CD8-positive, alpha-beta memory T cell (primary cell): ENCODE results near the gene PRCP. TPM values are rescaled to one million over a fixed set of nuclear protein-coding genes. Genes with fewer than 3 reads are reported as not detected.

ENCODE experiments used
- CTCF ChIA-PET: fragments of 350-600 bp; sonication (Branson Sonifier 250); formaldehyde crosslinking; loops from one replicate; lab custom pipeline; 2021; ENCODE audit warnings: antibody characterized with exemption; lab: Charles Lee
- POLR2A ChIA-PET: fragments of 350-600 bp; sonication (Branson Sonifier 250); formaldehyde crosslinking; loops from one replicate; lab custom pipeline; 2021; ENCODE audit warnings: antibody characterized with exemption; lab: Charles Lee
- DNase-seq, 5 donors: peaks; one replicate each; pipeline versions ENCODE4 v3.0.0 to v3.0.0-alpha.2; 2020 to 2022; ENCODE audit warnings: mixed read lengths in 1 of 5
- H3K27ac ChIP-seq: one replicate; pipeline ENCODE4 v1.7.0; 2013; ENCODE audit warnings: low read depth, mild to moderate bottlenecking, low read length, moderate library complexity
- H3K27me3 ChIP-seq: 2 replicates; pipeline ENCODE4 v1.7.0; 2013; ENCODE audit warnings: low read length, mild to moderate bottlenecking; ENCODE audit not compliant: insufficient read depth, poor library complexity, severe bottlenecking
- H3K36me3 ChIP-seq: 2 replicates; pipeline ENCODE4 v1.7.0; 2013; ENCODE audit warnings: mild to moderate bottlenecking, low read length, moderate library complexity; ENCODE audit not compliant: insufficient read depth
- H3K4me1 ChIP-seq: 2 replicates; pipeline ENCODE4 v1.7.0; 2013; ENCODE audit warnings: mild to moderate bottlenecking, low read length, moderate library complexity; ENCODE audit not compliant: insufficient read depth
- H3K4me3 ChIP-seq: 2 replicates; pipeline ENCODE4 v1.7.0; 2013; ENCODE audit warnings: mild to moderate bottlenecking, low read length
- H3K9me3 ChIP-seq: 2 replicates; pipeline ENCODE4 v1.7.0; 2013; ENCODE audit warnings: mild to moderate bottlenecking, low read length
- H3K27ac Mint-ChIP-seq, 8 donors: one replicate each; pipeline ENCODE4 v1.8.0; 2020 to 2021; ENCODE audit warnings: mixed read lengths in 8 of 8, mild to moderate bottlenecking in 6 of 8, inconsistent platforms in 3 of 8, moderate library complexity in 3 of 8
- H3K27me3 Mint-ChIP-seq, 2 donors: one replicate each; pipeline ENCODE4 v1.8.0; 2020 to 2021; ENCODE audit warnings: mixed read lengths in 2 of 2, mild to moderate bottlenecking in 1 of 2, moderate library complexity in 1 of 2
- H3K36me3 Mint-ChIP-seq, 3 donors: one replicate each; pipeline ENCODE4 v1.8.0; 2020 to 2021; ENCODE audit warnings: mixed read lengths in 3 of 3, inconsistent platforms in 1 of 3, mild to moderate bottlenecking in 1 of 3
- H3K4me1 Mint-ChIP-seq, 3 donors: one replicate each; pipeline ENCODE4 v1.8.0; 2020 to 2021; ENCODE audit warnings: mixed read lengths in 3 of 3, inconsistent platforms in 1 of 3, mild to moderate bottlenecking in 1 of 3
- H3K4me3 Mint-ChIP-seq, 7 donors: one replicate each; pipeline ENCODE4 v1.8.0; 2020 to 2021; ENCODE audit warnings: mixed read lengths in 7 of 7, mild to moderate bottlenecking in 6 of 7, moderate library complexity in 4 of 7, inconsistent platforms in 2 of 7
- H3K9me3 Mint-ChIP-seq, 5 donors: one replicate each; pipeline ENCODE4 v1.8.0; 2020 to 2022; ENCODE audit warnings: mixed read lengths in 5 of 5, mild to moderate bottlenecking in 3 of 5, moderate library complexity in 2 of 5, inconsistent platforms in 1 of 5
- polyA plus RNA-seq: library from polyadenylated mRNA; unstranded; fragments of 300-500 nt; fragmentation: Illumina TruSeq; gene quantifications from one replicate; pipeline ENCODE4 v1.2.3, GENCODE V29; 2021
- total RNA-seq, 2 experiments: library from RNA; stranded (reverse); gene quantifications; one replicate each; pipeline ENCODE4 v1.2.3, GENCODE V29; 2021

PRCP gene
- total and polyA plus RNA-seq, 3 experiments from 2014 or later, result 26.5 to 37.1 (median 27.1) TPM

DNA sequence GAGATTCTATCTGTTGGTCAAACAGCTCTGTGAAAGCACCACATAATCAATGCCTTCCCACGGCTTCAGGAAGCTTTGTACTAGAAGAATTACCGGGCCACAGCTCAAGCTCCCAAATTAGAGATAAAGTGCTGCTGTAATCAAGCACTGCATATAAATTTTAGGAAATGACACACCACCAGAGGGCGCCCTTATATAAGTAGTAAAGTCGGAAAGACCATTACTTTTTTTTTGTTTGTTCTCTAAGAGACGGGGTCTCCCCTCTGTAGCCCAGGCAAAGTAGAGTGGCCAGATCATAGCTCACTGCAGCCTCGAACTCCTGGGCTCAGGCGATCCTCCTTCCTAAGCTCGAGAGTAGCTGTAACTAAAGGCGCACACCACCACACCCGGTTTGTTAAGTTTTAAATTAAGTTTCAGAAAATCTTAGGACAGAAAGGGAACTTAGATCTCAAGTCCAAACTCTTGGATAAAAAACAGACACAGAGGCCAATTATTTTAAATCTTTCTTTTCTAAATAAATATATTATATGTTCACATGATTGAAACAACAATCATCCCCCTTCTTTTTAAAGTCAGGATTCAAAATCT is 32.6 kb downstream of the PRCP start:
- no peak overlapping the region for H3K27ac ChIP-seq
- H3K36me3 ChIP-seq, result no peaks in the 10 kb centered on the region
- peaks cover 9 to 14% (median 14%) of the 10 kb centered on the region in 3 donors for H3K4me1 Mint-ChIP-seq
- ChIA-PET CTCF (interaction anchor here (0.6 to 2.8 kb wide), 36 partner anchors 8 to 429 kb away, joined by 3 to 31 read pairs (median 4); partner anchors contain the start of genes DDIAS and PRCP), POLR2A (interaction anchor here (0.6 kb wide), 1 partner anchor 34 kb away, joined by 3 read pairs; the partner anchor contains the start of gene DDIAS)
- no peaks in the 10 kb centered on the region for H3K27me3 ChIP-seq
- H3K4me3 ChIP-seq, result no peak overlapping the region
- DNase-seq, result peak; percentile 61 to 75 (median 66)
- peaks cover 0 to 3% of the 10 kb centered on the region in 2 donors for H3K27me3 Mint-ChIP-seq
- H3K36me3 Mint-ChIP-seq, result peaks cover 0 to 1% (median 0%) of the 10 kb centered on the region in 3 donors
- H3K4me1 ChIP-seq, result no peaks in the 10 kb centered on the region
- no peaks in the 10 kb centered on the region for H3K9me3 ChIP-seq
- H3K4me3 Mint-ChIP-seq, result peak overlapping the region in 5 of 7 donors; percentile 41 to 59 (median 49)
- no peaks in the 10 kb centered on the region for H3K9me3 Mint-ChIP-seq
- H3K27ac Mint-ChIP-seq, result peak overlapping the region in 4 of 8 donors; percentile 17 to 66 (median 60)

DNA sequence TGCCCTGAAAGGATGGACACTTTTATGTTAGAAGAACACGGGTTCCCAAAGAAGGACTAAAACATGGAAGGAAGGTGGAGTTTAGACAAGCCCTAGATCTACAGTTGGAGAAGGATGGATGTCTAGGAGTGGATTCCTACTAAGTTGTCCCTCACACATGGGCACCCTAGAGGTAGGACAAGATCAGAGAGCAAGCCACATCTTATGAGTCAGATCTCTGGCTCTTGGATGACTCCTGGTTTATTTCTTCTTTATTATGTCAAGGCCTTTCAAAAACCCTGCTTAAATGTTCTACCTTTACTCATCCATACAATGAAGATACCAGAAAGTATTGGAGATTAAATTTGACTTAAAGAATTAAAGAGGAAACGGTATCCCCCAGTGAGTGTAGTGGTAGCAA is 34.4 kb downstream of the PRCP start:
- peaks cover 0 to 1% (median 0%) of the 10 kb centered on the region in 3 donors for H3K36me3 Mint-ChIP-seq
- POLR2A ChIA-PET, result no interaction called here

GRCh38 chr11:82864268-82864667 is 36.0 kb downstream of the PRCP start:
- H3K27me3 Mint-ChIP-seq, result peaks cover 0 to 3% of the 10 kb centered on the region in 2 donors
- H3K36me3 Mint-ChIP-seq, result peaks cover 0 to 2% (median 0%) of the 10 kb centered on the region in 3 donors
- no peaks in the 10 kb centered on the region for H3K36me3 ChIP-seq
- no peaks in the 10 kb centered on the region for H3K9me3 ChIP-seq
- H3K27ac Mint-ChIP-seq, result peak overlapping the region in 1 of 8 donors; percentile 17
- CTCF ChIA-PET, result no interaction called here
- H3K4me3 Mint-ChIP-seq, result no peak overlapping the region
- POLR2A ChIA-PET, result no interaction called here
- no peaks in the 10 kb centered on the region for H3K4me1 ChIP-seq
- H3K27ac ChIP-seq, result no peak overlapping the region
- peak in 1 of 5 donors; percentile 13 for DNase-seq
- H3K27me3 ChIP-seq, result no peaks in the 10 kb centered on the region
- H3K4me3 ChIP-seq, result no peak overlapping the region
- peaks cover 6 to 7% (median 6%) of the 10 kb centered on the region in 3 donors for H3K4me1 Mint-ChIP-seq
- no peaks in the 10 kb centered on the region for H3K9me3 Mint-ChIP-seq

More for the DNA sequence above, 34.4 kb downstream of the PRCP start:
- CTCF ChIA-PET, result interaction anchor here (1.5 kb wide), 1 partner anchor 15 kb away, joined by 3 read pairs; no protein-coding TSS in a partner anchor
- no peak for DNase-seq
- Mint-ChIP-seq H3K27ac (no peak overlapping the region), H3K27me3 (peaks cover 0 to 3% of the 10 kb centered on the region in 2 donors), H3K9me3 (no peaks in the 10 kb centered on the region), H3K4me1 (peaks cover 6 to 7% (median 6%) of the 10 kb centered on the region in 3 donors), H3K4me3 (no peak overlapping the region)
- no peak overlapping the region for H3K4me3 ChIP-seq
- no peaks in the 10 kb centered on the region for H3K27me3 ChIP-seq
- no peaks in the 10 kb centered on the region for H3K4me1 ChIP-seq
- no peaks in the 10 kb centered on the region for H3K36me3 ChIP-seq
- H3K27ac ChIP-seq, result no peak overlapping the region
- no peaks in the 10 kb centered on the region for H3K9me3 ChIP-seq

GRCh38 chr11:82863209-82863608 is 37.0 kb downstream of the PRCP start:
- Histone ChIP-seq H3K27me3 (no peaks in the 10 kb centered on the region), H3K9me3 (no peaks in the 10 kb centered on the region), H3K4me3 (no peak overlapping the region), H3K36me3 (no peaks in the 10 kb centered on the region), H3K27ac (no peak overlapping the region), H3K4me1 (no peaks in the 10 kb centered on the region)
- peaks cover 0 to 5% (median 3%) of the 10 kb centered on the region in 3 donors for H3K36me3 Mint-ChIP-seq
- CTCF ChIA-PET, result no interaction called here
- no peak overlapping the region for H3K27ac Mint-ChIP-seq
- H3K4me3 Mint-ChIP-seq, result no peak overlapping the region
- H3K27me3 Mint-ChIP-seq, result peaks cover 0 to 2% of the 10 kb centered on the region in 2 donors
- POLR2A ChIA-PET, result no interaction called here
- H3K4me1 Mint-ChIP-seq, result peaks cover 6 to 7% (median 6%) of the 10 kb centered on the region in 3 donors
- DNase-seq, result no peak
- no peaks in the 10 kb centered on the region for H3K9me3 Mint-ChIP-seq

GRCh38 chr11:82862379-82862778 is 37.9 kb downstream of the PRCP start:
- no peaks in the 10 kb centered on the region for H3K9me3 Mint-ChIP-seq
- H3K4me3 ChIP-seq, result no peak overlapping the region
- H3K36me3 Mint-ChIP-seq, result peaks cover 0 to 9% (median 9%) of the 10 kb centered on the region in 3 donors
- no peak overlapping the region for H3K4me3 Mint-ChIP-seq
- no peak for DNase-seq
- CTCF ChIA-PET, result no interaction called here
- no peaks in the 10 kb centered on the region for H3K4me1 ChIP-seq
- no peak overlapping the region for H3K27ac Mint-ChIP-seq
- no peaks in the 10 kb centered on the region for H3K27me3 ChIP-seq
- H3K9me3 ChIP-seq, result no peaks in the 10 kb centered on the region
- H3K27me3 Mint-ChIP-seq, result peaks cover 0 to 2% of the 10 kb centered on the region in 2 donors
- no peak overlapping the region for H3K27ac ChIP-seq
- H3K36me3 ChIP-seq, result no peaks in the 10 kb centered on the region
- POLR2A ChIA-PET, result no interaction called here
- peaks cover 2 to 3% (median 2%) of the 10 kb centered on the region in 3 donors for H3K4me1 Mint-ChIP-seq

DNA sequence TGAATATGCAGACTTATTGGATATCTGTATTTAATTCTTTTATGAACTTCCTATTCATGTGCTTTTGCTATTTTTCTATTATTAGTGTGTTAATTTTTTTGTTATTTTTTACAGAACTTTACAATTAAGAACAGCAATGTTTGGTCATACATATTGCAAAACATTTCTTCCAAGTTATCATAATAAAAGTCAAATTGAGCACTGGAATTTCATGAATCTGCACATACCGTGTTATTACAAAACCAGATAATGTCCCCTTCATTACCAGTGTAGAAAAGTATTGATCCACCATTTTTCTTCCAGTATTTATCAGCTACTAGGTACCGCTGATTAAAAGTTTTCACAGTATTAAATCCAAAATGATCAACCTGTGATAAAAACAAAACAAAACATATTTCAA is 40.5 kb downstream of the PRCP start:
- Histone ChIP-seq H3K27me3 (no peaks in the 10 kb centered on the region), H3K36me3 (no peaks in the 10 kb centered on the region), H3K4me1 (no peaks in the 10 kb centered on the region), H3K9me3 (no peaks in the 10 kb centered on the region), H3K4me3 (no peak overlapping the region), H3K27ac (no peak overlapping the region)
- H3K36me3 Mint-ChIP-seq, result peaks cover 10 to 16% (median 13%) of the 10 kb centered on the region in 3 donors
- no peaks in the 10 kb centered on the region for H3K4me1 Mint-ChIP-seq
- ChIA-PET CTCF (interaction anchor here (2.0 kb wide), 1 partner anchor 8 kb away, joined by 5 read pairs; no protein-coding TSS in a partner anchor), POLR2A (no interaction called here)
- H3K4me3 Mint-ChIP-seq, result no peak overlapping the region
- DNase-seq, result no peak
- no peak overlapping the region for H3K27ac Mint-ChIP-seq
- peaks cover 0 to 2% of the 10 kb centered on the region in 2 donors for H3K27me3 Mint-ChIP-seq
- no peaks in the 10 kb centered on the region for H3K9me3 Mint-ChIP-seq

DNA sequence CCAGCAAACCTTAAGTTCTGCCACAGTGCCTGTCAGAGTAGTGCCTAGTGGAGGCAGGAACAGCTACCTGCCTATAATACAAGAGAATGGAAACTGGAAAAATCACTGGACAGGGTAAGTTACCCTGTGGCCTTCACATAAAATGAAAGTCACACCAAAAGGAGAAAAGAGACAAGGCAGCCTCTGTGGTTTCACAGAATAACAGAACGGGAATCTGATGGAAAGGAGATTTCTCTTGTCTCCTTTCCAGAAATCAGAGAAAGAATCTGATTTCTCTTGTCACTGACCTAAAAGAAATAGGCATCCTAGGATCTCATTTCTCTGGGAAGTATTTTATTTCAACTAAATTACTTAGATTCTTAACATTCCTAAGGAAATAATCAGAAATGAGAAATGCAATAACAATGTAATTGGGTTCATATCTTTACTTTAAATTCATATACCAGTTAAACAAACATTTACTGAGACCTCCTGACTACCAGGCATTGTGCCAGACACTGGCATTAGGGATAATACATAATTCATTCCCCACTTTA is 41.6 kb downstream of the PRCP start:
- no peaks in the 10 kb centered on the region for H3K27me3 Mint-ChIP-seq

DNA sequence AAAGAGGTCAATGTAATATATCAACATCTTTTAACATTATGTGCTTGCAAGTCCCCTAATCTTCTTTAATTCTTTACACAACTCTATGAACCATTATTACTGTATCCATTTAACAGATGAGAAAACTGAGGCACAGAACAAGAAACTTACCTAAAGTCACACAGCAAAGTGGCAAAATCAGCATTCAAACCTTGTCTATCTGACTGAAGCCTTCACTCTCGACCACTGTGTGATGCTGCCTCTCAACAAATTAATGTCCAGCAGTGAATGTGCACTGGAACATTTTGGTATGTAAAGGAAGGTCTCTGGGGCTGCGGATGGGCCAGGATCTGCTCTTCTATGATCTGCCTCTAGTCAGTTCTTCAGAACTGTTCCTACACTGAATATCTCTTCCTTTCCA is 42.1 kb downstream of the PRCP start:
- H3K4me3 ChIP-seq, result no peak overlapping the region
- POLR2A ChIA-PET, result no interaction called here
- H3K4me3 Mint-ChIP-seq, result no peak overlapping the region

More for the DNA sequence above, 41.6 kb downstream of the PRCP start:
- H3K36me3 ChIP-seq, result no peaks in the 10 kb centered on the region
- ChIA-PET CTCF (interaction anchor here (2.0 kb wide), 1 partner anchor 9 kb away, joined by 5 read pairs; no protein-coding TSS in a partner anchor), POLR2A (no interaction called here)
- no peak overlapping the region for H3K4me3 Mint-ChIP-seq
- H3K4me1 ChIP-seq, result no peaks in the 10 kb centered on the region
- H3K9me3 Mint-ChIP-seq, result no peaks in the 10 kb centered on the region
- peaks cover 0 to 7% (median 5%) of the 10 kb centered on the region in 3 donors for H3K4me1 Mint-ChIP-seq
- H3K27ac Mint-ChIP-seq, result no peak overlapping the region
- no peak overlapping the region for H3K27ac ChIP-seq
- no peaks in the 10 kb centered on the region for H3K9me3 ChIP-seq
- no peak for DNase-seq
- no peak overlapping the region for H3K4me3 ChIP-seq
- H3K27me3 ChIP-seq, result no peaks in the 10 kb centered on the region
- H3K36me3 Mint-ChIP-seq, result peaks cover 15 to 16% (median 15%) of the 10 kb centered on the region in 3 donors

More for the DNA sequence above, 42.1 kb downstream of the PRCP start:
- Histone ChIP-seq H3K27ac (no peak overlapping the region), H3K4me1 (no peaks in the 10 kb centered on the region), H3K36me3 (no peaks in the 10 kb centered on the region), H3K9me3 (no peaks in the 10 kb centered on the region), H3K27me3 (no peaks in the 10 kb centered on the region)
- CTCF ChIA-PET, result interaction anchor here (2.0 kb wide), 1 partner anchor 10 kb away, joined by 5 read pairs; no protein-coding TSS in a partner anchor
- H3K27ac Mint-ChIP-seq, result peak overlapping the region in 1 of 8 donors; percentile 2
- H3K36me3 Mint-ChIP-seq, result peaks cover 15 to 16% (median 15%) of the 10 kb centered on the region in 3 donors
- peaks cover 1 to 7% (median 5%) of the 10 kb centered on the region in 3 donors for H3K4me1 Mint-ChIP-seq
- DNase-seq, result no peak
- H3K27me3 Mint-ChIP-seq, result no peaks in the 10 kb centered on the region
- no peaks in the 10 kb centered on the region for H3K9me3 Mint-ChIP-seq
